Heart right ventricle (tissue), 16 donors: ENCODE measurements around the gene RBPJL. TPM values are rescaled to one million over a fixed set of nuclear protein-coding genes. Genes with fewer than 3 reads are reported as not detected.

Source experiments
- ATAC-seq, 8 donors: fragments of 200-7000 bp; cut with Tn5 transposase; one replicate each; pipeline ENCODE4 v1.9.1; 2020; ENCODE audit warnings: mild to moderate bottlenecking in 8 of 8, moderate library complexity in 8 of 8, moderate number of reproducible peaks in 1 of 8
- DNase-seq, 2 donors: peaks; one replicate each; pipeline ENCODE4 v3.0.0-alpha.2; 2020
- H3K27ac ChIP-seq, 10 donors: fragments of 200-600 bp; sonication (generic) in 2 of 10; one replicate each; pipeline versions ENCODE4 v1.5.0 to v1.8.0; 2020 to 2022; ENCODE audit warnings: mild to moderate bottlenecking in 3 of 10
- H3K27me3 ChIP-seq, 7 donors: fragments of 200-600 bp; one replicate each; pipeline ENCODE4 v1.8.0; 2021 to 2022; ENCODE audit warnings: mild to moderate bottlenecking in 2 of 7
- H3K36me3 ChIP-seq, 9 donors: fragments of 200-600 bp; sonication (generic) in 1 of 9; one replicate each; pipeline versions ENCODE4 v1.5.0 to v1.8.0; 2020 to 2022; ENCODE audit warnings: mild to moderate bottlenecking in 2 of 9
- H3K4me1 ChIP-seq, 9 donors: fragments of 200-600 bp; sonication (generic) in 1 of 9; one replicate each; pipeline versions ENCODE4 v1.5.0 to v1.8.0; 2020 to 2022; ENCODE audit warnings: mild to moderate bottlenecking in 4 of 9
- H3K4me3 ChIP-seq, 10 donors: fragments of 200-600 bp; sonication (generic) in 2 of 10; one replicate each; pipeline versions ENCODE4 v1.5.0 to v1.8.0; 2020 to 2022; ENCODE audit warnings: mild to moderate bottlenecking in 7 of 10, moderate library complexity in 2 of 10
- H3K9me3 ChIP-seq, 11 donors: fragments of 200-600 bp in 10 of 11; sonication (generic) in 2 of 11; one replicate each; pipeline versions ENCODE4 v1.5.0 to v1.8.0; 2013 to 2022; ENCODE audit warnings: mild to moderate bottlenecking in 2 of 11, control low read depth in 1 of 11, moderate library complexity in 1 of 11
- WGBS, 2 donors: extraction: QIAGEN DNeasy Blood & Tissue Kit; methylation state at CpG; one replicate each; pipeline ENCODE4 v1.1.7; 2013; ENCODE audit warnings: inconsistent platforms in 1 of 2; 5-methylcytosine and 5-hydroxymethylcytosine counted together
- intact Hi-C, 10 donors: fragments of 100-400 bp; cut with DNase I; formaldehyde crosslinking; loops; one replicate each; pipeline versions ENCODE4 v1.11.1 to v1.14.2; 2022
- polyA plus RNA-seq, 2 donors: library from polyadenylated mRNA; stranded (reverse); fragments of 200-250 nt; gene quantifications; one replicate each; pipeline ENCODE4 v1.2.3, GENCODE V29; 2013
- total RNA-seq, 10 donors: library from RNA; stranded (reverse); fragmentation: NEBNext Ultra II Directional in 3 of 10; extraction: Animal tissue kit (Norgen Biotek cat#: 25700) in 3 of 10; gene quantifications; one replicate each; pipeline versions ENCODE4 v1.2.1 to v1.2.4, GENCODE V29; 2021 to 2023
- TF ChIP-seq, protein P1 (sequence below), 9 donors: fragments of 200-600 bp; sonication (generic) in 2 of 9; IDR thresholded peaks; one replicate each; pipeline versions ENCODE4 v1.5.0 to v1.8.0; 2021 to 2022; ENCODE audit warnings: antibody characterized with exemption in 9 of 9, mild to moderate bottlenecking in 5 of 9, moderate library complexity in 1 of 9
- donor health status: Arrhythmogenic right ventricular cardiomyopathy.
- donor health status: ischemic (EF 13 %, LVEDD 7.1; RV severe dilation, severe dysfunction).
- donor health status: healthy with polysubstance abuse.
- donor health status: DM: no; HTN: yes; CAD: no.
- donor health status: DM: no; HTN: no; CAD: no.
- donor health status: ischemic (EF 25% LVEDD 6.9; RV normal size, moderate dysfunction).
- donor health status: ischemic (EF 25% LVEDD 5.7; RV mildly dilated, moderate dysfunction).
- donor health status: healthy.
- donor health status: DM: yes; HTN: yes; CAD: no.
- donor health status: Ischemic cardiomyopathy.
- donor health status: ischemic (EF 35%, LVEDD 5.7; RV mildly dilated, moderate dysfunction).
- donor health status: nonischemic (EF 11% LVEDD 7.7; RV severe dilation, severe dysfunction).
- donor health status: DM: yes; HTN: yes; CAD: no.
- donor health status: PGD.
- donor health status: ischemic (EF 29% LVEDD 5.4; RV normal size, mild dysfunction).
- donor health status: nonischemic (EF 23%, LVEDD 6.1; RV moderate dilation, normal function).

RBPJL gene
- total and polyA plus RNA-seq, 12 donors, result 0.06 TPM; not detected in 11

DNA sequence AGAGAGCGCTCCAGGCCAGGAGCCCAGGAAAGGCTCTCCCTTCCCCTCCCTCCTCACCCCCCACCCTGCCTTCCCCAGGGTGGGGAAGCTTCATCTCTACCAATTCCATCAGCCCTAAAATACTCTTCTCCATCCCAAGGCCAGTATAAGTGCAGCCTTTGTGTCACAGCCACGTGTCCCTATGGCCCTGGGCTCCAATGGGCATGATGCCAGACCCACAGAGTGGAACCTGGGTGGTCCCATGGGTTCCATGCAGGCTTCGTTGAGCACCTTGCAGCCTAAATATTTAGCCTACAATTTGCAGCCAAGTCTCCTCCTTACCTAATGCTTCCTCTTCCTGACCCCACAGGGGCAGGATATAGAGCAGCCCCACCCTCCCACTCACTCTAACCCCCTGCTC lies 2.4 kb downstream of the RBPJL start:
- H3K4me1 ChIP-seq, result peaks cover 0 to 9% (median 4%) of the 10 kb centered on the region in 9 donors
- no peaks in the 10 kb centered on the region for H3K9me3 ChIP-seq
- no peak for DNase-seq
- intact Hi-C loops, result no loop called here
- WGBS, 2 donors, result 66 to 70% methylated on average over 3 of the region's 3 CpGs
- no peak overlapping the region for H3K4me3 ChIP-seq
- peaks cover 5 to 86% (median 64%) of the 10 kb centered on the region in 7 donors for H3K27me3 ChIP-seq
- no peak for ATAC-seq
- H3K36me3 ChIP-seq, result no peaks in the 10 kb centered on the region
- TF ChIP-seq, protein P1, sequence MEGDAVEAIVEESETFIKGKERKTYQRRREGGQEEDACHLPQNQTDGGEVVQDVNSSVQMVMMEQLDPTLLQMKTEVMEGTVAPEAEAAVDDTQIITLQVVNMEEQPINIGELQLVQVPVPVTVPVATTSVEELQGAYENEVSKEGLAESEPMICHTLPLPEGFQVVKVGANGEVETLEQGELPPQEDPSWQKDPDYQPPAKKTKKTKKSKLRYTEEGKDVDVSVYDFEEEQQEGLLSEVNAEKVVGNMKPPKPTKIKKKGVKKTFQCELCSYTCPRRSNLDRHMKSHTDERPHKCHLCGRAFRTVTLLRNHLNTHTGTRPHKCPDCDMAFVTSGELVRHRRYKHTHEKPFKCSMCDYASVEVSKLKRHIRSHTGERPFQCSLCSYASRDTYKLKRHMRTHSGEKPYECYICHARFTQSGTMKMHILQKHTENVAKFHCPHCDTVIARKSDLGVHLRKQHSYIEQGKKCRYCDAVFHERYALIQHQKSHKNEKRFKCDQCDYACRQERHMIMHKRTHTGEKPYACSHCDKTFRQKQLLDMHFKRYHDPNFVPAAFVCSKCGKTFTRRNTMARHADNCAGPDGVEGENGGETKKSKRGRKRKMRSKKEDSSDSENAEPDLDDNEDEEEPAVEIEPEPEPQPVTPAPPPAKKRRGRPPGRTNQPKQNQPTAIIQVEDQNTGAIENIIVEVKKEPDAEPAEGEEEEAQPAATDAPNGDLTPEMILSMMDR (IDR thresholded peaks at IDR 0.05), result no peak
- no peak overlapping the region for H3K27ac ChIP-seq

DNA sequence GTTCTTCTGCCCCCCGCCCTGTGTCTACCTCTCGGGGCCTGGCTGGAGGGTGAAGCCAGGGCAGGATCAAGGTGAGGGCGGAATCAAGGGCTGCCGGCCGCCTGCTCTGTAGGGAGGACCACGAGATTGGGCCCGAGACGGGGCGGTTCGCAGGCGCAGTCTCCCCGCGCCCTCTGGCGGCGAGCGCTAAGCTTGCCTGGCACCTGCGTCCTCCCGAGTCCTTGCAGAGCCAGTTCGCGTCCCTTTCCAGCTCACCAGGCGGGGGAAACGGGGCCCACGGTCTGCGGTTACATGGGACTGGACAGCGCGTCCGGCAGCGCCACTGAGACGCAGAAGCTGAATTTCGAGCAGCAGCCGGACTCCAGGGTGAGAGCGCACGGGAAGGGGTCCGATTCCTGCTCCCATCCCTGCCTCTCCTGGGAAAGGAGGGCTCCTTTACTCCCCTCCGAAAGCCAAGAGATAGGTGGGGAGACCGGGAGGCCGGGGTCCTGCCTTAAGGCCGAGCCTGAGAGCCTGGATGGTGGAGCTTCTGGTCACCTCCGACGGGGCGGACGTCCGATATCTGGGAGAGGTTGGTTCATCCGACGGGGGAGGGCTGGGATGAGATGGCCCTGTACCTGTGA lies 5.1 kb downstream of the RBPJL start:
- Histone ChIP-seq H3K9me3 (no peaks in the 10 kb centered on the region), H3K27me3 (peaks cover under 1 to 86% (median 64%) of the 10 kb centered on the region in 7 donors), H3K36me3 (no peaks in the 10 kb centered on the region), H3K27ac (no peak overlapping the region), H3K4me1 (peaks cover 0 to 9% (median 0%) of the 10 kb centered on the region in 9 donors), H3K4me3 (no peak overlapping the region)
- 16 to 18% methylated on average over 45 of the region's 45 CpGs for WGBS, 2 donors
- peak in 1 of 2 donors; percentile 61 for DNase-seq
- ATAC-seq, result peak in 7 of 8 donors; percentile 9 to 67 (median 48)
- intact Hi-C loops, result no loop called here
- TF ChIP-seq, protein P1 (IDR thresholded peaks at IDR 0.05), result peak; percentile 44 to 84 (median 66)

- Histone ChIP-seq H3K9me3 (no peaks in the 10 kb centered on the region), H3K36me3 (no peaks in the 10 kb centered on the region), H3K4me1 (peaks cover 0 to 9% (median 0%) of the 10 kb centered on the region in 9 donors), H3K27me3 (peaks cover 0 to 86% (median 64%) of the 10 kb centered on the region in 7 donors), H3K27ac (no peak overlapping the region), H3K4me3 (no peak overlapping the region)
- DNase-seq (no peak), ATAC-seq (no peak)
- WGBS, 2 donors, result 50 to 51% methylated on average over 21 of the region's 21 CpGs
- TF ChIP-seq, protein P1 (IDR thresholded peaks at IDR 0.05), result no peak
- intact Hi-C loops, result no loop called here
These were observed 5.6 kb downstream of the RBPJL start for GRCh38 chr20:45312241-45312640.

DNA sequence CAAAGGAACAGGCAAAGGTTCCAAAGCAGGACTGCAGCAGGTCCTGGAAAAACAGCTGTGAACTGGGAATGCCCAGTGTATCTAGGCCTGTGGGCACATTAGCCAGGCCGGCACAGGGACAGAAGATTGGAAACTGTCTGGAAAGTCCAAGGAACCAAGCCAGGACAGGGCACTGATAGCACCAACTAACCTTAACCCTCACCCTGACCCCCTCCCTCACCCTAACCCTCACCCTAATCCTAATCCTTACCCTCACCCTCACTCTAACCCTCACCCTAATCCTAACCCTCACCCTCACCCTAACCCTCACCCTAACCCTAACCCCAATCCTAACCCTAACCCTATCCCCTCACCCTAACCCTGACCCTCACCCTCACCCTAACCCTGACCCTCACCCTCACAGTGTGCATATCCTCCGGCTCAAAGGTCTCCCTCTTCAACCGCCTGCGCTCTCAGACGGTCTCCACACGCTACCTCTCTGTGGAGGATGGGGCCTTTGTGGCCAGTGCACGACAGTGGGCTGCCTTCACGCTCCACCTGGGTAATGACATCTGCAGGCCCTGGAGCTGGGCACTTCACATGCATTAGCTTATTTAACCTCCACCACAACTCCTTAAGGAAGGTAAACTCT lies 6.5 kb downstream of the RBPJL start:
- no peak overlapping the region for H3K4me3 ChIP-seq
- intact Hi-C loops, result no loop called here
- no peaks in the 10 kb centered on the region for H3K9me3 ChIP-seq
- H3K36me3 ChIP-seq, result no peaks in the 10 kb centered on the region
- TF ChIP-seq, protein P1 (IDR thresholded peaks at IDR 0.05), result no peak
- no peak for ATAC-seq
- H3K4me1 ChIP-seq, result peaks cover 0 to 6% (median 0%) of the 10 kb centered on the region in 9 donors
- peaks cover 0 to 84% (median 59%) of the 10 kb centered on the region in 7 donors for H3K27me3 ChIP-seq
- WGBS, 2 donors, result 90 to 93% methylated on average over 8 of the region's 8 CpGs
- no peak for DNase-seq
- H3K27ac ChIP-seq, result no peak overlapping the region
